Mesothelial cell of epicardium (in vitro differentiated cells): Measurements from ENCODE around the gene PTPMT1. TPM values are rescaled to one million over a fixed set of nuclear protein-coding genes. Genes with fewer than 3 reads are reported as not detected.

Experiments
- DNase-seq, 2 experiments: peaks; one replicate each; pipeline ENCODE4 v3.0.0; 2021; ENCODE audit warnings: low spot score in 2 of 2; ENCODE audit not compliant: unreplicated experiment in 2 of 2
- H3K27ac Mint-ChIP-seq: 2 replicates; pipeline ENCODE4 v1.8.0; 2021; ENCODE audit warnings: mixed read lengths
- H3K27me3 Mint-ChIP-seq: 2 replicates; pipeline ENCODE4 v1.8.0; 2021; ENCODE audit warnings: low read depth, mixed read lengths
- H3K36me3 Mint-ChIP-seq: 2 replicates; pipeline ENCODE4 v1.8.0; 2021; ENCODE audit warnings: mixed read lengths
- H3K4me1 Mint-ChIP-seq: 2 replicates; pipeline ENCODE4 v1.8.0; 2021; ENCODE audit warnings: mixed read lengths
- H3K4me3 Mint-ChIP-seq: 2 replicates; pipeline ENCODE4 v1.8.0; 2021; ENCODE audit warnings: mild to moderate bottlenecking, moderate library complexity, mixed read lengths
- H3K9me3 Mint-ChIP-seq: 2 replicates; pipeline ENCODE4 v1.8.0; 2021; ENCODE audit warnings: mixed read lengths
- CTCF ChIP-seq: fragments of 200-600 bp; sonication (generic); IDR thresholded peaks from one replicate; pipeline ENCODE4 v1.5.0; 2021; ENCODE audit warnings: antibody characterized with exemption; ENCODE audit not compliant: unreplicated experiment
- total RNA-seq: library from RNA; stranded (reverse); gene quantifications from 3 replicates; pipeline ENCODE4 v1.2.1, GENCODE V29; 2021

Gene PTPMT1
- total RNA-seq, 1 donor from 2014 or later: 44.3 TPM

- Mint-ChIP-seq H3K27me3 (no peaks in the 10 kb centered on the region), H3K36me3 (peaks cover 19% of the 10 kb centered on the region), H3K27ac (no peak overlapping the region), H3K4me1 (no peaks in the 10 kb centered on the region), H3K4me3 (no peak overlapping the region), H3K9me3 (no peaks in the 10 kb centered on the region)
- no peak for DNase-seq
- no peak for TF ChIP-seq CTCF
Observed at GRCh38 chr11:47620836-47621378, 55.5 kb downstream of the PTPMT1 start.

Other genes starting within 250 kb of the PTPMT1 start
- gene MYBPC3, start 212.9 kb upstream of the PTPMT1 start, total RNA-seq: not detected in 3 replicates
- 0.36 to 0.51 TPM in 2 of 3 replicates, not detected in the other for gene SPI1, start 187.1 kb upstream of the PTPMT1 start, total RNA-seq
- gene SLC39A13, start 157.0 kb upstream of the PTPMT1 start, total RNA-seq: 62.6 to 69.8 TPM (median 69.5 TPM) in 3 replicates
- gene PSMC3, start 139.2 kb upstream of the PTPMT1 start, total RNA-seq: 88.9 to 97.2 TPM (median 91.7 TPM) in 3 replicates
- 0.27 to 0.31 TPM (median 0.31 TPM) in 3 replicates for gene RAPSN, start 116.5 kb upstream of the PTPMT1 start, total RNA-seq
- gene CELF1, start 12.5 kb upstream of the PTPMT1 start, total RNA-seq: 119 to 123 TPM (median 120 TPM) in 3 replicates
- 15.1 to 15.9 TPM (median 15.7 TPM) in 3 replicates for gene KBTBD4, start 13.4 kb downstream of the PTPMT1 start, total RNA-seq
- 93.4 to 96.6 TPM (median 96.5 TPM) in 3 replicates for gene NDUFS3, start 13.5 kb downstream of the PTPMT1 start, total RNA-seq
- 0.18 to 0.36 TPM (median 0.27 TPM) in 3 replicates for gene FAM180B, start 21.1 kb downstream of the PTPMT1 start, total RNA-seq
- gene C1QTNF4, start 28.8 kb downstream of the PTPMT1 start, total RNA-seq: 4.7 to 5.6 TPM (median 4.7 TPM) in 3 replicates
- gene MTCH2, start 77.0 kb downstream of the PTPMT1 start, total RNA-seq: 53.5 to 59.1 TPM (median 54.4 TPM) in 3 replicates
- gene AGBL2, start 149.8 kb downstream of the PTPMT1 start, total RNA-seq: 3.5 to 4.6 TPM (median 3.9 TPM) in 3 replicates
- gene FNBP4, start 201.7 kb downstream of the PTPMT1 start, total RNA-seq: 167 to 168 TPM (median 167 TPM) in 3 replicates